ENCODE data around the gene ACIN1.

GRCh38 chr14:23030936-23031335 lies 64.0 kb downstream of the ACIN1 start:
- no peak for TF ChIP-seq POLR2A (IDR thresholded peaks at IDR 0.05)
- TF ChIP-seq, protein P1, sequence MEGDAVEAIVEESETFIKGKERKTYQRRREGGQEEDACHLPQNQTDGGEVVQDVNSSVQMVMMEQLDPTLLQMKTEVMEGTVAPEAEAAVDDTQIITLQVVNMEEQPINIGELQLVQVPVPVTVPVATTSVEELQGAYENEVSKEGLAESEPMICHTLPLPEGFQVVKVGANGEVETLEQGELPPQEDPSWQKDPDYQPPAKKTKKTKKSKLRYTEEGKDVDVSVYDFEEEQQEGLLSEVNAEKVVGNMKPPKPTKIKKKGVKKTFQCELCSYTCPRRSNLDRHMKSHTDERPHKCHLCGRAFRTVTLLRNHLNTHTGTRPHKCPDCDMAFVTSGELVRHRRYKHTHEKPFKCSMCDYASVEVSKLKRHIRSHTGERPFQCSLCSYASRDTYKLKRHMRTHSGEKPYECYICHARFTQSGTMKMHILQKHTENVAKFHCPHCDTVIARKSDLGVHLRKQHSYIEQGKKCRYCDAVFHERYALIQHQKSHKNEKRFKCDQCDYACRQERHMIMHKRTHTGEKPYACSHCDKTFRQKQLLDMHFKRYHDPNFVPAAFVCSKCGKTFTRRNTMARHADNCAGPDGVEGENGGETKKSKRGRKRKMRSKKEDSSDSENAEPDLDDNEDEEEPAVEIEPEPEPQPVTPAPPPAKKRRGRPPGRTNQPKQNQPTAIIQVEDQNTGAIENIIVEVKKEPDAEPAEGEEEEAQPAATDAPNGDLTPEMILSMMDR (IDR thresholded peaks at IDR 0.05) = no peak
